Measurements from ENCODE around the gene KPNA1.

The KPNA1 gene

GRCh38 chr3:122514123-122515019 is at the start of gene KPNA1:
Gene KPNA1 (minus strand): TSS chr3:122514939. CDS start chr3:122496565, 18,374 bp downstream.
- no peak for TF ChIP-seq CTCF (IDR thresholded peaks at IDR 0.05)
- Histone ChIP-seq H3K4me3 (peak within 1 kb of the TSS; percentile 79), H3K27ac (peak within 1 kb of the TSS; percentile 84 to 98)
- DNase-seq (ENCODE audit: low spot score) = peak; percentile 89

GRCh38 chr3:122564155-122564912 is 49.6 kb upstream of the KPNA1 start, which contains the start of the genes DTX3L and PARP9:
Gene DTX3L (plus strand): TSS chr3:122564338. CDS start chr3:122564427, 89 bp downstream.
Gene PARP9 (minus strand): TSS chr3:122564300. CDS start chr3:122559620, 4,680 bp downstream.
- peak within 1 kb of the TSS; percentile 92 to 95 for H3K27ac ChIP-seq
- no peak for TF ChIP-seq CTCF (IDR thresholded peaks at IDR 0.05)
- H3K4me3 ChIP-seq = peak within 1 kb of the TSS; percentile 95
- peak; percentile 87 for DNase-seq (ENCODE audit: low spot score)

GRCh38 chr3:122563717-122564025 is 48.9 kb upstream of the KPNA1 start:
- peak overlapping the region; percentile 92 to 95 for H3K27ac ChIP-seq
- no peak for DNase-seq (ENCODE audit: low spot score)
- peak overlapping the region; percentile 95 for H3K4me3 ChIP-seq
- TF ChIP-seq CTCF (IDR thresholded peaks at IDR 0.05) = no peak

- no peak for DNase-seq (ENCODE audit: low spot score)
- Histone ChIP-seq H3K4me3 (peak overlapping the region; percentile 95), H3K27ac (peak overlapping the region; percentile 92 to 95)
- no peak for TF ChIP-seq CTCF (IDR thresholded peaks at IDR 0.05)
Observed at GRCh38 chr3:122562923-122563716, 48.4 kb upstream of the KPNA1 start.

DNA sequence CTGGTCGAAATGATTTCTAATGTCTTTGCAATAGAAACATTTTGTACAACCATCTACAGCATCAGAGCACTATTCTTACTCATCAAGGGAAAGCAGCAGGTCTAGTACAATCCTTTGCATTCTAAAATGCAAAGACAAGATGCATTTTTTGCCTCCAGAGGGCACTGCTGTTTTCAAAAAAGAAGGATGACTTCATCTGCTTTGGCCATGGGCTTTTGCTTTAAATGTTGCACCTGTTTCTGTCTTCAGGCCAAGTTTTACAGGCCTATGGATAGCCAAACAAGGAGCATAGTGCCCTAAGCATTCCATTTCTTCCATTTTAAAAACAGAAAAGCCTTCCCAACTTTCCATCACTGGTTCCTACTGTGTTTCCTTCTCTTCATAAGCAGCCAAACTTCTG is 45.9 kb upstream of the KPNA1 start:
- TF ChIP-seq CTCF (IDR thresholded peaks at IDR 0.05) = no peak
- DNase-seq (ENCODE audit: low spot score) = no peak
- no peak overlapping the region for H3K4me3 ChIP-seq
- H3K27ac ChIP-seq = no peak overlapping the region

DNA sequence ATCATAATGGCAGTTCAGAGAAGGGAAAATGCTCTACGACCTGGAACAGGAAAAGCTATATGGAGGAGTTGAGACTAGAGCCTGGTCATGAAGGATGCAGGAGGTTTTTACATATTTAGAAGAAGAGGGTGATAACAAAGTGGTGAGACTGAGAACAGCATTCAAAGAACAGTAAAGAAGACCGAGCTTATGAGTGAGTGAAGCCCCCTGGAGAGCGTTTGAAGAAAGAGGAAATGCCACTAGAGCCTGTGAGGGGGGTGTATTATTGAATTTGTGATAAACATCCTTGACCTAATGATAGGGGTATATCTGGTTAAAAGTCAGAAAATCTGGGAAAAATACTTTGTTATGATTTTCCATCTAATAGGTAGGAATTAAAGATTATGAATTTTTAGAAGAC is 45.2 kb upstream of the KPNA1 start:
- DNase-seq (ENCODE audit: low spot score) = no peak
- H3K27ac ChIP-seq = no peak overlapping the region
- TF ChIP-seq CTCF (IDR thresholded peaks at IDR 0.05) = no peak
- H3K4me3 ChIP-seq = no peak overlapping the region

Measured in coronary artery (tissue), 2 donors.